ENCODE results near the gene DRGX. TPM values are rescaled to one million over a fixed set of nuclear protein-coding genes. Genes with fewer than 3 reads are reported as not detected.

DRGX gene
- total RNA-seq, 1 donor = not detected

- no peak for DNase-seq (ENCODE audit: low read depth)
- H3K4me3 ChIP-seq (ENCODE audit: low read depth, low read length) = no peak overlapping the region
These were observed 13.9 kb upstream of the DRGX start for GRCh38 chr10:49409755-49410154.

GRCh38 chr10:49408519-49409306, 12.8 kb upstream of the DRGX start:
- peak; percentile 40 for TF ChIP-seq CTCF (IDR thresholded peaks at IDR 0.05; ENCODE audit: insufficient read depth, low read depth, low read length)
- DNase-seq (ENCODE audit: low read depth) = no peak
- H3K4me3 ChIP-seq (ENCODE audit: low read depth, low read length) = no peak overlapping the region

More at GRCh38 chr10:49409755-49410154, 13.9 kb upstream of the DRGX start:
- TF ChIP-seq CTCF (IDR thresholded peaks at IDR 0.05; ENCODE audit: insufficient read depth, low read depth, low read length) = no peak

GRCh38 chr10:49407552-49408137, 11.8 kb upstream of the DRGX start:
- peak; percentile 97 for TF ChIP-seq CTCF (IDR thresholded peaks at IDR 0.05; ENCODE audit: insufficient read depth, low read depth, low read length)
- DNase-seq (ENCODE audit: low read depth) = peak; percentile 77
- H3K4me3 ChIP-seq (ENCODE audit: low read depth, low read length) = no peak overlapping the region

GRCh38 chr10:49407151-49407550, 11.3 kb upstream of the DRGX start:
- no peak overlapping the region for H3K4me3 ChIP-seq (ENCODE audit: low read depth, low read length)
- no peak for TF ChIP-seq CTCF (IDR thresholded peaks at IDR 0.05; ENCODE audit: insufficient read depth, low read depth, low read length)
- DNase-seq (ENCODE audit: low read depth) = no peak

- H3K4me3 ChIP-seq (ENCODE audit: low read depth, low read length) = no peak overlapping the region
- no peak for DNase-seq (ENCODE audit: low read depth)
- TF ChIP-seq CTCF (IDR thresholded peaks at IDR 0.05; ENCODE audit: insufficient read depth, low read depth, low read length) = no peak
These were observed 8.5 kb upstream of the DRGX start for GRCh38 chr10:49404321-49404878.

GRCh38 chr10:49403363-49403762, 7.5 kb upstream of the DRGX start:
- no peak for TF ChIP-seq CTCF (IDR thresholded peaks at IDR 0.05; ENCODE audit: insufficient read depth, low read depth, low read length)
- no peak for DNase-seq (ENCODE audit: low read depth)
- no peak overlapping the region for H3K4me3 ChIP-seq (ENCODE audit: low read depth, low read length)

Data from fibroblast of villous mesenchyme (primary cell).